ENCODE data around the gene ZNF281.
"Not testable (repeated sequence)": the region's sequence is repeated elsewhere in the genome, so short reads cannot be mapped to it uniquely, and the experiment has no call there.

Gene ZNF281

DNA sequence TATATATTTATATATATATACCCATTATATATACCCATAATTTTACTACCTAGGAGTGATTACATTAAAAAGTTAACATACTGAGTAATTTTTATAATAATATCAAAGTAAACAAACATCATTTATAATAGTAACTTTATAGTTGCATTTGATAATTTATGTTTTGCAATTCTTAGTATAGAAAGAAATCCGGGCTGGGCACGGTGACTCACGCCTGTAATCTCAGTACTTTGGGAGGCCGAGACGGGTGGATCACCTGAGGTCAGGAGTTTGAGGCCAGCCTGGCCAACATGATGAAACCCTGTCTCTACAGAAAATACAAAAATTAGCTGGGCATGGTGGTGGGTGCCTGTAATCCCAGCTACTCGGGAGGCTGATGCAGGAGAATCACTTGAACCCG lies 28.6 kb upstream of the ZNF281 start:
- not testable (repeated sequence) for H3K4me3 Mint-ChIP-seq; H3K27ac Mint-ChIP-seq; ATAC-seq (replicated peaks); H3K9me3 Mint-ChIP-seq; H3K4me1 Mint-ChIP-seq; H3K36me3 Mint-ChIP-seq; DNase-seq; H3K27me3 Mint-ChIP-seq

DNA sequence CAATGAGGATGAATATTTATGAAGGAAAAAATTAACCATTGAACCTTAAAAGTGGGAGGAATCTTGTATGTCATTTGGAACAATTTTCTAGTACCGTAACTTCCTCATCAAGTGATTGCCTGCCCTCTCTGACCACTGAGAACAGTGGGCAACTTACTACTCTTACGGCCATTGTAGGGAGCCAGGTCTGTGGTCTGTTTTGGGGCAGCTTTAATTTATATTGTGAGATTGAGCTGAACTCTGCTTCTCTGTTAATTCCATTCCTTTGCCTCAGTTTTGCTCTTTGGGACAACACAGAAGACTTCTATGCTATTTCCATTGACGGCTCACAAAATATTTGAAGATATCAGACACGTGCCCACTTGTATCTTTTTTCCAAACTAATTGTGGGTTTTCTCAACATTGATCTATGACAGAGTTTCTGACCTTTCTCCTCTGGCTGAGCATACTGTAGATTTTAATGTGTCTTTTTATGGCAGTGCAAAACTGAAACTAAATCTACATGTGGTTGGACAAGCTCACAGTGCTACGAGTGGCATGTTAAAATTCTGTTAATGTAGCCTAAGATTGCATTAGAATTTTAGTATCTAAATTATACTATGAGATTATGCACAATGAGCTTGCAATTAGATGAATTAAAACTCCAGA lies 27.8 kb upstream of the ZNF281 start:
- ATAC-seq (replicated peaks): peak; percentile 85 to 87
- H3K27ac Mint-ChIP-seq: peak overlapping the region; percentile 89

DNA sequence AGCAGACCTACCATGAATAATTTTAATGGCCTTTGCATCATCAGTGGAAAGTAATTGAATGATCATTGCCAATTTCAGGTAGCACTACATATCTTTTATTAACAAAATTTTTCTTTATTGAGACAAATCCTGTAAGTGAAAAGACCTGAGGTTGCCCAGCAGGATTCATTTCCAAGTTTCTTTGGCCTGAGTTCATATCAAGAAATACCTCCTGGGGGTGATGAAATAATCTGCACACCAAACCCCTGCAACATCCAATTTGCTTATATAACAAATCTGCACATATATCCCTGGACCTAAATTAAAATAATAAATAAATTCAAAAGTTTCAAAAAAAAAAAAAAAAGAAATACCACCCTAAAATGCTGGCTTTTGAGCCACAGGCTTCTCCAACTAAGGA lies 27.3 kb upstream of the ZNF281 start:
- H3K27me3 Mint-ChIP-seq: peaks cover 0 to 6% of the 10 kb centered on the region in 2 donors
- peaks cover 0 to 2% of the 10 kb centered on the region in 2 donors for H3K36me3 Mint-ChIP-seq
- H3K4me1 Mint-ChIP-seq: peaks cover 4 to 12% of the 10 kb centered on the region in 2 donors
- H3K27ac Mint-ChIP-seq: no peak overlapping the region
- peak overlapping the region in 1 of 2 donors; percentile 69 for H3K4me3 Mint-ChIP-seq
- no peak for ATAC-seq (replicated peaks)
- H3K9me3 Mint-ChIP-seq: no peaks in the 10 kb centered on the region
- no peak for DNase-seq

More for the DNA sequence above, 27.8 kb upstream of the ZNF281 start:
- Mint-ChIP-seq H3K27me3 (peaks cover 0 to 4% of the 10 kb centered on the region in 2 donors), H3K36me3 (peaks cover 0 to 2% of the 10 kb centered on the region in 2 donors), H3K9me3 (no peaks in the 10 kb centered on the region), H3K4me3 (peak overlapping the region; percentile 69 to 72), H3K4me1 (peaks cover 4 to 11% of the 10 kb centered on the region in 2 donors)
- no peak for DNase-seq

DNA sequence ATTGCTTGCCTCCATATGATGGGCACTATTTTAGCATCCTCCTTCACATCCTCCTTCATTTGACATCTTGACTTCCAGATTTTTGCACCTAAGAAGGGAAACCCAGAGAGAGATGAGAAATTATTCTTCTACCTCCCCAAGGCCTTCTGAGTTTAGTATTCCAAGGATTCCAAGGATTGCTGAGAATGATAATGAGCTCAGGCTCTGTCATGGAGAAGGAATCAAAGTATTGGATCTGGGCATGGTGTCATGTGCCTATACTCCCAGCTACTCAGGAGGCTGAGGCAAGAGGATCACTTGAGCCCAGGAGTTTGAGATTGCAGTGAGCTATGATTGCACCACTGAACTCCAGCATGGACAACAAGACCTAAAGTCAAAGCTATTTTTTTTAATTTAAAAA lies 26.6 kb upstream of the ZNF281 start:
- Mint-ChIP-seq H3K27me3 (peaks cover 0 to 6% of the 10 kb centered on the region in 2 donors), H3K4me3 (no peak overlapping the region), H3K27ac (no peak overlapping the region), H3K36me3 (peaks cover 0 to 2% of the 10 kb centered on the region in 2 donors), H3K9me3 (no peaks in the 10 kb centered on the region), H3K4me1 (peaks cover 4 to 12% of the 10 kb centered on the region in 2 donors)
- ATAC-seq (replicated peaks): no peak
- DNase-seq: no peak

DNA sequence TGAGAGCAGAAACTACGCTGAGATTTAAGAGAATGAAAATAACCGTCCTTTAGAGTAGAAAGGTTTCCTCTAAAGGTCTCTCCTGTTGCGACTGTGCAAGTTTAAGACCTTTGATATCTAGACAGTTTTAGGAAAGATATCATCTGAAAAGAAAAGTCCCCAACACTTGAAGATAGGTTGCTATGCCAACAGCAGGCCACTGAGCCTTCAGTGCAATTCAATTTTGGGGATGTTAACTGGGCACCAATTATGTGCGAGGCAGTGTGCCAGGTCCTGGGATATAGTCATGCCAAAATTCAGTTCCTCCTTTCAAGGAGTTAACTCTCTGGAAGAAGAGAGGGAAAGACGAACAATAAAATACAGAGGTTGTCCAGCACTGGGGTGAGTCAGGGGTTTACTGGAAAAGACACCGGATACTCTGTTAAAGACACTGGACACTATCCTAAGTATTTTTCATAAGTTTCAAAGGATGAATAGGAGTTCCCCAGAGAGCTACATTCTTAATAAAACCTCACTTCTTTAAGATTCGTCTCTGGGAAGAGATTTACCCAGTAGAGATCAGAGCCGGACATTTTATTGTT lies 25.5 kb upstream of the ZNF281 start:
- Mint-ChIP-seq H3K36me3 (peaks cover 0 to 2% of the 10 kb centered on the region in 2 donors), H3K27ac (no peak overlapping the region), H3K4me1 (peaks cover 5 to 12% of the 10 kb centered on the region in 2 donors), H3K27me3 (peaks cover 0 to 6% of the 10 kb centered on the region in 2 donors), H3K9me3 (no peaks in the 10 kb centered on the region), H3K4me3 (no peak overlapping the region)
- no peak for ATAC-seq (replicated peaks)
- DNase-seq: no peak

DNA sequence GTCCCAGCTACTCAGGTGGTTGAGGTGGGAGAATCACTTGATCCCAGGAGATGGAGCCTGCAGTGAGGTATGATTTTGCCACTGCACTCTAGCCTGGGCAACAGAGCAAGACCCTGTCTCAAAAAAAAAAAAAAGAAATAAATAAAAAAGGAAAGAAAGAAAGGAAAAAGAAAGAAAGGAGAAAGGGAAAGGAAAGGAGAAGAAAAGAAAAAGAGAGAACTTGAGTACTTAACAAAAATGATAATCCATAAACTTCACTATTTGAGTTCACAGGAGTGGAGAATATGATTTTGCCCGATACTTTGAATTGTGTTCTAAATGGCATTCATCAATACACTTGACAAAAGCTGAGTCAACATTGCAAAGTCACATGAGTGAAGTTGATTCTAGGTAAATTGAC lies 23.8 kb upstream of the ZNF281 start:
- Mint-ChIP-seq H3K27me3 (peaks cover 0 to 6% of the 10 kb centered on the region in 2 donors), H3K4me3 (no peak overlapping the region), H3K27ac (no peak overlapping the region), H3K9me3 (no peaks in the 10 kb centered on the region), H3K4me1 (peaks cover 14 to 19% of the 10 kb centered on the region in 2 donors), H3K36me3 (peaks cover 0 to 2% of the 10 kb centered on the region in 2 donors)
- no peak for DNase-seq
- no peak for ATAC-seq (replicated peaks)

DNA sequence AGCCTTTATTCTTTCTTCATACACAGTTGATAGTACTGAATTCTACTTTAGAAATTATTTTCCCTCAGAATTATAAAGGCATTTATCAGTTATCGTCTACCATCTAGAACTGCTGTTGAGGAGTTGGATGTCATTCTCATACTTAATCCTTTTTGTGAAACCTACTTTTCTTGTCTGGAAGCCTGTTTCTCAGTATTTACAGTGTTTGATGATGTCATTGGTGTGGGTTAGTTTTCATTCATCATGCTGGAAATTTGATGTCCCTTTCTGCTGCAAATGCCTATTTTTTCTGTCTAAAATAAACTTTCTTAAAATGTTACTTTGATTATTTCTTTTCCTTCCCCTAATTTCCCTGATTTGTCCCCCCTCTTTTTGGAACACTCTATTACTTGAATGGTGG lies 22.8 kb upstream of the ZNF281 start:
- Mint-ChIP-seq H3K27me3 (peaks cover 0 to 6% of the 10 kb centered on the region in 2 donors), H3K9me3 (no peaks in the 10 kb centered on the region), H3K27ac (no peak overlapping the region), H3K4me3 (no peak overlapping the region), H3K36me3 (peaks cover 0 to 2% of the 10 kb centered on the region in 2 donors), H3K4me1 (peaks cover 13 to 20% of the 10 kb centered on the region in 2 donors)
- ATAC-seq (replicated peaks) (no peak), DNase-seq (no peak)

DNA sequence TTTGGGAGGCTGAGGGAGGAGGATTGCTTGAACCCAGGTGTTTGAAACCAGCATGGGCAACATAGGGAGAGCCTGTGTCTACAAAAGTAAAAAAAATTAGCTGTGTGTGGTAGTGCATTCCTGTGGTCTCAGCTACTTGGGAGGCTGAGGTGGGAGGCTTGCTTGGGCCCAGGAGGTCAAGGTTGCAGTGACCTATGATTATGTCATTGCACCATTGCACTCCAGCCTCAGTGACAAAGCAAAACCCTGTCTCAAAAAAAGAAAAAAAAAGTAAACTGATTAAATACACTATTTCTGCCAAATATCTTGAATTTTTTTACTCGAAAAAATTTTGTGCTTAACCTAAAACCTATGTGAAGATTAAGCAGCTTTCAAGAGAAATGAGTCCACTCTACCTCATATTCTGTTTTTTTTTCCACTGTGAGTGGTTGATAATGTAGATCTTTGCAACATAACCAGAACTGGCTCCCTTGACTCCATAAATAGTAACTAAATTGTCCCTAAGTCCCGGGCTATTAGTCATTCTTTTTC lies 19.4 kb upstream of the ZNF281 start:
- DNase-seq: no peak
- H3K27ac Mint-ChIP-seq: no peak overlapping the region

DNA sequence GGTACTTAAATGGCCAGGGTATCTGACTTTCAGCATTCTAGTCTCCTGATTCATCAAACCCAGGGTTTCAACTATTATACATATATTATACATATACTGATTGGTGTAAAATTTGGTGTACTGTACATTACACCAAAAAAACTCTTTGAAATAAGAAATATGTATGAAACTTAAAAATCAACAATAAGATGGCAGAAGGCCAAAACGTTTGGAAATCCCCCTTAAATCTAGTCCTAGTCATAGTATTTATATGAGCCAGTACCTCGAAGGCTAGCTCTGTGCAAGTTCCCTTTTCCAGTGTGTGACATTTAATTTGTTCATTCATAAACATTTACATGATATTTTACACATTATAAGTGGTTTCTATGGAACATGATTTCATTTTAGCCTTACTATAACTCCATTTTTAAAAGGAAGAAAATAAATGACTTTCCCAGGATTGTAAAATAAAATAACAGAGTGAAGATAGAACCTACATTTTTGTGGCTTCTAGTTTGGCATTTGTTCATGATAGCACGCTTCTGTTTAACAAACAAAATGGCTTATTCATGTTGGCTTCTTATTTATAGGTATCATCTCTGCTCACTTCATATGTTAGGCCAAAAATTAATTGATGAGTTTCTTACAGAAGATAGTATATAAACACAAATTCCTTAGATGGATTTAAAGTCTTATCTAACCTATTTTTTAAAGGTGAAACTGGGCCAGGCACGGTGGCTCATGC lies 18.8 kb upstream of the ZNF281 start:
- no peak for DNase-seq
- no peak overlapping the region for H3K27ac Mint-ChIP-seq
- H3K27me3 Mint-ChIP-seq: peaks cover 0 to 6% of the 10 kb centered on the region in 2 donors
- H3K4me3 Mint-ChIP-seq: peak overlapping the region in 1 of 2 donors; percentile 19
- peaks cover 12 to 20% of the 10 kb centered on the region in 2 donors for H3K4me1 Mint-ChIP-seq
- peaks cover 0 to 3% of the 10 kb centered on the region in 2 donors for H3K9me3 Mint-ChIP-seq
- ATAC-seq (replicated peaks): peak; percentile 97 to 98
- peaks cover 0 to 2% of the 10 kb centered on the region in 2 donors for H3K36me3 Mint-ChIP-seq

More for the DNA sequence above, 19.4 kb upstream of the ZNF281 start:
- Mint-ChIP-seq H3K9me3 (peaks cover 0 to 3% of the 10 kb centered on the region in 2 donors), H3K27me3 (peaks cover 0 to 6% of the 10 kb centered on the region in 2 donors), H3K36me3 (peaks cover 0 to 2% of the 10 kb centered on the region in 2 donors), H3K4me1 (peaks cover 12 to 20% of the 10 kb centered on the region in 2 donors), H3K4me3 (no peak overlapping the region)
- no peak for ATAC-seq (replicated peaks)

DNA sequence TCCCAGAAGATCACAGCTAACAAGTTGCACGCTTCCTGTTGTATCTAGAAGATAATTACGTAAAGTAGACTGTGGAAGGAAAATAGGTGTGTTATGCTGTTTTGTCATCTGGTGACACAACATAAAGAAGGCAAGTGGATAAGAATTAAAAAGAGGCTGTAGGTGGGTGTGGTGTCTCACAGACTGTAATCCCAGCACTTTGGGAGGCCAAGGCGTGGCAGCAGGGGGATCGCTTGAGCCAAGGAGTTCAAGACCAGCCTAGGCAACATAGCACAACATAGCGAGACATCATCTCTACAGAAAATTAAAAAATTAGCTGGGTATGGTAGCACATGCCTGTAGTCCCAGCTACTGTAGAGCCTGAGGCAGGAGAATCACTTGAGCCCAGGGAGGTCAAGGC lies 17.9 kb upstream of the ZNF281 start:
- Mint-ChIP-seq H3K27me3 (peaks cover 0 to 2% of the 10 kb centered on the region in 2 donors), H3K36me3 (peaks cover 0 to under 1% of the 10 kb centered on the region in 2 donors), H3K4me3 (no peak overlapping the region), H3K9me3 (peaks cover 0 to 3% of the 10 kb centered on the region in 2 donors), H3K27ac (no peak overlapping the region), H3K4me1 (peaks cover 12 to 16% of the 10 kb centered on the region in 2 donors)
- ATAC-seq (replicated peaks) (no peak), DNase-seq (no peak)

DNA sequence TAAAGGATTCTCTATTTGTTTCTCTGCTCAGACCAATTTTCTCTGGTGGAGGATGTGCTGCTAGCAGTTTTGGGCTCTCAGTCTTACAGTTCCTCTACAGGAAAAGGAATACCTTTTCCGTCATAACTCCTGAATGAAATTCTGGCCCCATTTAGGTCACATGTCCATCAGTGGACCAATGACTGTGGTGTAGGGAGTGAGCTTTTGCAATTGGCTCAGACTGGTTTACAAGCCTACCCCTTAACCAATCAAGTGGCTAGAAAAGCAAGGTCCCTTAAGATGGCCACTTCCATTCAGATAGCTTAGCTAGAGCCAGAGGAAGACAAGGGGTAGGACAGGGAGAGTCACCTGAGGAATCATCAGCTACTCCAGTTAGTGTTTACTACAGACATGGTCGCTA lies 16.4 kb upstream of the ZNF281 start:
- Mint-ChIP-seq H3K4me3 (no peak overlapping the region), H3K4me1 (peaks cover 18 to 21% of the 10 kb centered on the region in 2 donors), H3K27me3 (peaks cover 0 to 3% of the 10 kb centered on the region in 2 donors), H3K36me3 (no peaks in the 10 kb centered on the region), H3K27ac (no peak overlapping the region), H3K9me3 (peaks cover 0 to 3% of the 10 kb centered on the region in 2 donors)
- no peak for DNase-seq
- no peak for ATAC-seq (replicated peaks)

DNA sequence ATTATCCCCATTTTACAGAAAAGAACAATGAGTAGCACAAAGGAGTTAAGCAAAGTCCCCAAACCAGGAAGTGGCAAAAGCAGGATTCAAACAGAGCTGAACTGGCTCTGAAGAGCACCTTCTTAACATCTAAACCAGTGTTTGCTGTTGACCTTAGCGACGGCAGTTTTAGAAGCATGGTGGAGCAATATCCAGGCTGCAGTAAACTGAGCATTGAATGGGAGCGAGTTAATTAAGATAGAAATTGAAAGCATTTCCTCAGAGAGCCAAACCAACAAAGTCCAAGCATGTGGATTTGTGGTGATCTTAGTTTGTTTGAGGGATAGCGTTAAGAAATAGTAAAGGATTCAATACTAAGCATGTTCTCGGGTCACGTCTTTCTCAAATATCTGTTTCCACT lies 13.4 kb upstream of the ZNF281 start:
- H3K36me3 Mint-ChIP-seq: no peaks in the 10 kb centered on the region
- no peak overlapping the region for H3K4me3 Mint-ChIP-seq
- no peak for DNase-seq
- no peak overlapping the region for H3K27ac Mint-ChIP-seq
- H3K4me1 Mint-ChIP-seq: peaks cover 8 to 13% of the 10 kb centered on the region in 2 donors
- peaks cover 0 to 3% of the 10 kb centered on the region in 2 donors for H3K9me3 Mint-ChIP-seq
- H3K27me3 Mint-ChIP-seq: peaks cover 0 to 7% of the 10 kb centered on the region in 2 donors
- no peak for ATAC-seq (replicated peaks)

DNA sequence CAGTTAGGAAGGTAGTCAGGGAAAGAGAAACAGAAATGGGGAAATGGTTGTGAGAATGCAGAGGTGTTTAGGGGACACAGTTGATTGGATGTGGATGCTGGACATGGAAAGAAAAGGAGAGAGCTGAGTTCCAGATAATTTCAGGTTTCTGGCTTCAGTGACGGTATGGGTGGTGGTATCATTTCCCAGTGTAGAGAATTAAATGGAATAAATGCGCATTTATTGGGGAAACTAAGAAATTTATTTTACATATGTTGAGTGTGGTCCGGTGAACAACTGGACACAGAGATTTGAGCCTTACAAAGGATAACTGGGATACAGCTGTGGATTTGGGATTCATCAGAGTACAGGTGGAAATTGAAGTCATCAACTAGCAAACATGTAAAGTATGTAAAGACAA lies 12.4 kb upstream of the ZNF281 start:
- Mint-ChIP-seq H3K4me3 (no peak overlapping the region), H3K27ac (no peak overlapping the region), H3K4me1 (peaks cover 6% of the 10 kb centered on the region in 2 donors), H3K36me3 (no peaks in the 10 kb centered on the region), H3K9me3 (peaks cover 0 to 3% of the 10 kb centered on the region in 2 donors), H3K27me3 (peaks cover 0 to 7% of the 10 kb centered on the region in 2 donors)
- ATAC-seq (replicated peaks) (peak in 1 of 2 donors; percentile 33), DNase-seq (no peak)

All from stimulated activated naive B cell treated with anti-CD40 and anti-IgM and Interleukin-4, amounts not matched to agents 10 μg/mL and 1 μg/mL and 100 μg/mL, for 72 hours (primary cell).